Left forelimb (tissue), 1 donor: ENCODE data around the gene RRP1.
A peak's percentile ranks its signal among the peaks of the same experiment; 100 is the strongest.

Experiments
- DNase-seq: peaks from one replicate; pipeline ENCODE4 v3.0.0-alpha.2; 2018; ENCODE audit warnings: low spot score

The RRP1 gene

DNA sequence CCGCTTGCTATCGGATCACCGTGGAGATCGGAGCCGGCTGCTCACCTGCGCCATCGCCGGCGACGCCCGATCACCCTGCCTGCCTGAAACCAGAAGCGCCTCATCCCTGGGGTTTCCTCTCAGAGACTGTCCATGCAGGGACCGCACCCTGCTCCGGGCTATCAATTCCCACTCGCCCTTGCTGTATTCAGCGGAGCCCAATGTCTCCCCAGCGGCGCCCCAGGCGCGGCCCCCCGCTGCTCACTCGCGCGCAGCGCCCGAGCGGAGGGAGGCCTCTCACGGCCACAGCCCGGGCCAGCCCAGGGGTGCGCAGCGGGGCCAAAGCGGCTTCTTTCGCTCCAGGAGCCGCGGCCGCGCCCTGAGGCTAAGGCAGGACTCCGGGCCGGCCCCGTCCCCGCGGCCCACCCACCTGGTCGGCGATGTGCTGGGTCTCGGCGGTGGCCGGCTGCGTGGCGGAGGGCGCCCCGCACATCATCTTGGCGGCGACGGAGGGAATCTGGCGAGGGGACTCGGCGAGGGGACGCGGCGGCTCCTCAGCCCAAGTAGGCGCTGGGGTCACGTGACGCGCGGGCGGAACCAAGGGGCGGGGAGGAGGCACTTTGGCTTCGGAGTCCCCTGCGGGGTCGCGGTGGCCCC lies 13.5 kb upstream of the RRP1 start, which contains the start of gene CSTB:
Gene CSTB (minus strand): TSS at position 514 of the 636 bp plus-strand sequence. CDS start 39 bp downstream, at position 475.
- DNase-seq, result peak; percentile 88

DNA sequence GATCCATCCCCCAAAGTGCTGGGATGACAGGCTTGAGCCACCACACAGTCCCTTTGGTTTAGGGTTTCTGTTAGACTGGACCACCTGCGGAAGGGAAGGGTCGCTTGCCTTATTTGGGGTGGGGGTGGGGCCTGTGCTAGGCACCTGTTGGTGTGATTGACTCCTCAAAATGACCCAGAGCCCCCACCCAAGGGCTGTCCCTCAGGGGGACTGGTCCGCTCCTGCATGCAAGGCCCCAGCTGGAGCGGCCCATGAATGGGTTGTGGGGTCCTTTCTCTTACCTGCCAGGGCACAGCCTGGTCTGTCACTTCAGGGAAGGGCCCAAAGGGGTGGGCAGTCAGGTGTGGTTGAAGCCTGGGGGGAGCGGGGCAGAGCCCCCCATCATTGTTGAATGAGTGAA lies 11.4 kb upstream of the RRP1 start:
- no peak for DNase-seq

DNA sequence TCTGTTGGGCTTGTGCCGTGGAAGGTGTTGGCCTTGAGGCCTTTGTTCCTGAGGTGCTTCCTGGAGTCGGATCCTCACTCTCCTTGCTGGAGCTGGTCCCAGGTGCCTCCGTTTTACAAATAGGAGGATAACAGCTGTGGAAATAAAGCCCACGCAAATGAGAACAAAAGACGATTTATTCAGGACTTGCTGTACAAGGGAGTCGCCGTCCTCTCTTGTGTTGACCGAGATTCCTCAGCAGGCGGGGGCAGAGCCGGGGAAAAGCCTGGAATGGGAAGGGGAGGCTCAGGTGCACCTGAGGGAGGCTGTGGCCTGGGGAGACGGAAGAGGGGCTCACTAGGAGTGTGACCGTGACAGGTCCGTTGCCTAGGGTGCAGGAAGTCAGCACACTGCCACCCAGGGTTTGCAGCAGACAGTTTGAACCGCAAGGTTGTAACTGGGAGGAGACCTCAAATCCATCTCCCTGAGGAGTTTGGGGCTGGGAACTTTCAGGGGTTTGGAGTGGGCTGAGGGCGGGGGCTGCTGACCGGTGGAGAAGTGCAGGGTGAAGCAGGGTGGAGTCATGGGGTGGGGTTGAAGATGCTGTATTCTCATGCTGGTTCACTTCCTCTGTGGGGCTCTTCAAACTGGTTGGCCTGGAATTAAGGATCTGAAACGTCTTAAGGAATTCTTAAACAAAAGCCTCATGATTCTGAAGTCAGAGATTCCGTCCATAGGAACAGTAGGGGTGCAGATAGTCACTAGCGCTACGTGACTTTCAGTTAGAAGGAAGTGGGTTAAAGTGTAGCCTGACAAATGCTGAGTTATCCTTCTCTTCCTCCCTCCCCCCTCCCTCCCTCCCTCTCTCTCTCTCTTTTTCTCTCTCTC lies 10.7 kb upstream of the RRP1 start:
- no peak for DNase-seq

DNA sequence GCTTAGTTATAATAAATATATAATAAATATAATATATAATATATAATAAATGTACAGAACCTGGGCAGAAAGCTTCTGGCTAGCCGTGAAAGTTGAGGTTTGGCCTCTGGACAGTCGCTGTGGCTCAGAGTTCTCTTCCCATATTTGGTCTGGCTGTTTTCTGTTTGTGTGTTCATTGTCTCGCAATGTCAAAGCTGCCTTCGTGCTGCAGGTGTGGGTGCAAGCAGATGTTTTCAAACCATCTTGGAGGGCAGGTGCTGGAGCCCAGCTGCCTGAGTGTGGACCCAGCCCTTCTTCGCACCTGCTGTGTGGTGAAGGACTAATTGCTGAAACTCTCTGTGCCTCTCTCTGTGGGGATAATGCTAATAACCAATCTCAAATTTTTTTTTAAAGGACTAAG lies 9.7 kb upstream of the RRP1 start:
- no peak for DNase-seq

DNA sequence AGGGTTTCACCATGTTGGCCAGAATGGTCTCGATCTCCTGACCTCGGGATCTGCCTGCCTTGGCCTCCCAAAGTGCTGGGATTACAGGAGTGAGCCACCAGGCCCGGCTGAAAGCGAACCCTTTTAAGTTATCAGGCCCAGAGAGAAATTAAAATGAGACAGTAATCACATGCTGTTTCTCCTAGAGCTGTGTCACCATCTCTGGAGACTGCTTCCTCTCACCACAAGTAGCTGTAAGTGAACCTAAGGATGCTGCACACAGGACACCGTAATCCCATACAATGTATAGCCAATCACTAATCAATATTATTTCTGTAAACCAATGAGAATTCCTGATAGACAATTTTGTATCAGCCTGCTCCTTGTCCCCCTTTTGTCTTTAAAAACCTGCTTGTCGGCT lies 7.5 kb upstream of the RRP1 start:
- DNase-seq, result no peak

DNA sequence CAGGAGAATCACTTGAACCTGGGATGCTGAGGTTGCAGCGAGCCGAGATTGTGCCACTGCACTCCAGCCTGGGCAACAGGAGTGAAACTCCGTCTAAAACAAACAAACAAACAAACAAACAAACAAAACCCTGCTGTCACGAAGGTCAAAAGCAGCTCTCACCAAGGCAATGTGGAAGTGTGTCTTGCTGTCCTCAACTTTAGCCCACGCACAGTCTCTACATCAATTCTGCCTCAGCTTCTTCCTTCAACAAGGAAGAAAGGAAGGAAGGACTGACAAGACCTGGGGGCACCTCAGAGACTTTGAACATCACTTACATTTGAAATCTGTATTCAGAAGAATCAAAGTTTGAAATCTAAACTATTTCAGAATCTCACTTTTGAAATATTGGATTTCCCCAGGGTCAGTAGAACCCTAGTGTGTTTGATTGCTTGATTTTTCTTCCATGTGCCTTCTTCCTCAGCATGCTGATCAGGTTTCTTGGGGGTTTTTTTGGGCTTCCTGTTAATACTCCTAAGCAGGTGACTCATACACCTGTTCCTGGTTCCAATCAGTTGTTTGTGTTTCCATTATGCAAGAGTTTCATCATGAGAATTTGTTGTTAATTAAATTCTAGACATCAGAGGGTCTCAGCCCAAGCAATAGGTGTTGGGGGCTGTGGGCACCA lies 6.8 kb upstream of the RRP1 start:
- no peak for DNase-seq

DNA sequence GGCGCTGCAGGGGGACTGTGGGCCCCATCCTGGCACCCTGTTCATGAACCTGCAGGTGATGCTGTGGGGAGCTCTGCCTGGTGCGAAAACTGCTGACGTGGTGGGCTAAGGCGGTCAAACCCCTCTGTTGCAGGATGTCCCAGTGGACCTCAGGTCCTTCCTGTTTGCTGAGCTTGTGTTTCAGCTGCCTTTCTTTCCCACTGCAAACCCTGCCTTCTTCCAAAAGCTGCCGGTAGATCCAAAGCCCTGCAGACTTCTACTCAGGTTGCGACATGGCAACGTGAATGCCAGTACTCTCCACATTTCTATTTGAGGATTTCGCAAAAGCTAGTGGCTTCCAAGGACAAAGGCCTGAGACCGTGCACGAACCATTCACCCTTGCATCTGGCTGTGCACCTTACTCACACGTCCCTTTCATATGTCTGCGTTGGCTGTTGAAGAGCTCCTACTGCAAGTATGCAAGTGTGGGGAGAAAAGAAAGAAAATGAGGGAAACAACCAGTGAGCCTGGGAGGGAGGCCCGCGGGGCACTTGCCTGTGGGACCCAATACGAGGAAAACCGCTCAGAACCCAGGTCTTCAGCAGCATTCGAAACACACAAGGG lies 6.2 kb upstream of the RRP1 start:
- no peak for DNase-seq

DNA sequence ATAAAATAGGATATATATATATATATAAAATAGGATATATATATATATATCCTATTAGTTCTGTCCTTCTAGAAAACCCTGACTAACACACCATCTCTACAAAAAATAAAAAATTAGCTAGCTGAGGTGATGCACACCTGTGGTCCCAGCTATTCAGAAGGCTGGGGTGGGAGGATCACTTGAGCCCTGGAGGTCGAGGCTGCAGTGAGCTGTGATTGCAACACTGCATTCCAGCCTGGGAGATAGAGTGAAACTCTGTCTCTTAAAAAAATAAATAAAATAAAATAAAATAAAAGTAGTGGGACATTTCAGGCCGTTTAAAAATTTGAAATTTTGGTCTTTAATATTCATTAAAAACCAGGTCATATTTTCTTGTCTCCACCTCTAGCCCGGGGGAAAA lies 4.2 kb upstream of the RRP1 start:
- no peak for DNase-seq

DNA sequence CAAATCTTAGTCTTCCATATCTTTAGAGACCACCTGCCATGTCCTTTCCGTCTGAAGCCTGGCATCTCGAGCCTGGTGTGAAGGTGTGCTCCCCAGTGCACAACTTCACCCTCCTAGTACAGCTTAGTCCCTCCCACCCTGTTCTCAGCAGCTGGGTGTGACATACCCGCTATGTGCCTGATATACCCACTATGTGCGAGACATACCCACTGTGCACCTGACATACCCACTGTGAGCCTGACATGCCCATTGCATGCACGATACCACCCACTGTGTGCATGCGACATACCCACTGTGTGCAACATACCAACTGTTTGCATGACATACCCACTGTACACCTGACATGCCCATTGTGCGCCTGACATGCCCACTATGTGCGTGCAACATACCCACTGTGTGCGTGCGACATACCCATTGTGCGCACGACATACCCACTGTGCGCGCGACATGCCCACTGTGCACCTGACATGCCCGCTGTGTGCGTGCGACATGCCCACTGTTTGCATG lies 3.0 kb upstream of the RRP1 start:
- no peak for DNase-seq

DNA sequence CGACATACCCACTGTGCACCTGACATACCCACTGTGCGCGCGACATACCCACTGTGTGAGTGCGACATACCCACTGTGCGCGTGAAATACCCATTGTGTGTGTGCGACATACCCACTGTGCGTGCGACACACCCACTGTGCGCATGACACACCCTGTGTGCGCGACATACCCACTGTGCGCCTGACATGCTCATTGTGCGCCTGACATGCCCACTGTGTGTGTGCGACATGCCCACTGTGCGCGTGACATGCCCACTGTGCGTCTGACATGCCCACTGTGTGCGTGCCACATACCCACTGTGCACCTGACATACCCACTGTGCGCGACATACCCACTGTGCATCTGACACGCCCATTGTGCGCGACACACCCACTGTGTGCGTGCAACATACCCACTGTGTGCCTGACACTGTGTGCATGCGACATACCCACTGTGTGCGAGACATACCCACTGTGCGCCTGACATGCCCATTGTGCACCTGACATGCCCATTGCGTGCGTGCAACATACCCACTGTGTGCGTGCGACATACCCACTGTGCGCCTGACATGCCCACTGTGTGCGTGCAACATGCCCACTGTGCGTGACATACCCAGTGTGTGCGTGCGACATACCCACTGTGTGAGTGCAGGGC lies 2.5 kb upstream of the RRP1 start:
- DNase-seq, result no peak

DNA sequence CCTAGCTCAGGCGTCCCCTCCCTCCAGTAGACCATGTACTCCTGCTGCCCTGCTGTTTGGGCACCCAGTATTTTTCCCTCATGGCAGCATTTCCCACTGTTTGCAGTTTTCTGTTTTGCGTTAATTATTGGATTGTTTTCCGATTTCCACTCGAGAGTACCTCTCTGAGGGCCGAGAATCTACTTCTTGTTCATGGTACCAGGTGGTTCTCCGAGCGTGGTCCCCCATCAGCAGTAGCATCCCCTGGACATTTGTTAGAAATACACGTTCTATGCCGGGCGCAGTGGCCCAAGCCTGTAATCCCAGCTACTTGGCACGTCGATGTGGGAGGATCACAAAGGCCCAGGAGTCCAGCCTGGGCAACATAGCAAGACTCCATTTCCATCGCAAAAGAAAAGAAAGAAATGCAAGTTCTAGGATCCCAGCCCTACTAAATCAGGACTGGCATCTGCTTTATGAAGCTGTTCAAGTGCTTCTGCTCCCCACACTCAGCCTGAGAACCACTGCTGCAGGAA lies 690 bp downstream of the RRP1 start:
- DNase-seq, result no peak

DNA sequence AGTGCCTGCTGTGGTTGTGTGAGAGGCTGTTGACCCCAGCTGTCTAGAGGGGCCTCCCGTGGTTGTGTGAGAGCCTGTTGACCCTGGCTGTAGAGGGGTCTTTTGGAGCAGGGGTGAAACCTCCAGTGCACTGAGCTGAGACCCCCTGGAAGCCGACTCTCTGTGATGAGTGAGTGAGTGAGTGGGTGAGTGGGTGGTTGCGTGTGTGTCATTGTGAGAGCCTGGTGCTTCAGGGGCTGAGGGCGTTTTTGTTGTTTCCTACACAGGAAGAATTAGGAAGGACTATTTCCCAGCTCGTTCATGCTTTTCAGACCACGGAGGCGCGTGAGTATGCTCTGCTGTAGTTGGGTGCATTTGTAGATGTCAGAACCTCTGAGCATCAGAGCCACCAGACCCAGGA lies 3.0 kb downstream of the RRP1 start:
- DNase-seq, result no peak

DNA sequence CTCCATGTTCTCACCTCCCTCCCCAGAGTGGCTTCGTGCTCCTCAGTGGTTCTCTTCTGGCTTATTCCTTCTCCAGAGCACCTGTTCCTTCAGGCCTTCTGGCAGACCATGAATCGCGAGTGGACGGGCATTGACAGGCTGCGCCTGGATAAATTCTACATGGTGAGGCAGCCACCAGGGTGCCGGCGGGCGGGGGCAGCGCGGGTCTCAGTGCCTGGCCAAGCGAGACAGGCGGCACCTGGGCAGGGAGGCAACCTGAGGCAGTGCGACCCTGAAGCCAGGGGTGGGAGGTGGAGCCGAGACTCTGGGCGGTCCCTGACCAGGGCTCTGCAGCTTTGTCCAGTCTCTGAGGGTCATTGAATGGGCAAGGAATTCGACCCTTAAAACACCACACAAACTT lies 3.9 kb downstream of the RRP1 start:
- no peak for DNase-seq

DNA sequence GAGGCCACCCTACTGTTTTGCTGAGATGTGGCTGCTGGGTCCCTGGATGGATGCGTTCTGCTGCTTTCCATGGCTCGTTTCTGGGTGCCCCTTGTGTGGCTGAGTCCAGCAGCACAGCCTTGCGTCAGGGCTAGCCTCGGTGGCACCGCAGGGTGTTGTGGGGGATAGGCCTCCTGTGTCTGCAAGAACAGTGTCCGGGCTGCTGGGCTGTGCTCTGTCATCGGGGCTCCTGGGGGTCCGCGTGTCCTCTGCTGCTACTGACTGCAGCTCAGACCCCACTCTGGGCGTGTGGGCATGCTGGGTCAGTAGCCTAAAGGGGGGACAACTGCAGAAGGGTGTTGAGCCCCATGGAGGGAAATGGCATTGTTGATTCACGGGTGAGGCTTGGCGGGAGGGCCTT lies 4.9 kb downstream of the RRP1 start:
- no peak for DNase-seq

DNA sequence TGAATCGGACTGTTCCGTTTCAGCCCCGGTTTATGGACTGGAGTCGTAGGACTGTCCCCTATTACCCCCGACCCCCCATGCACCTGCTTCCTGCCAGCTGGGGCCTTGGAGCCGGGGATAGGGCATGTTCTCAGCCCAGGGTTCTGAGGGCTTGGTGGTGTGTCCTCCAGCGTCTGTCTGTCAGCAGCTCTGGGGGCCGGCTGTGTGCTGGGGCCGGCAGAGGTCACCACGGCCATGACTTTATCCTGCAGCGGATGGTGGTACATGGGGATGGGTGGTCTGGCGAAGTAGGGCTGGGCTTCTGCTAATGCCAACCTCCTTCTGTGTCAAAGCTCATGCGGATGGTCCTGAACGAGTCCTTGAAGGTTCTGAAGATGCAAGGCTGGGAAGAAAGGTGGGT lies 5.5 kb downstream of the RRP1 start:
- no peak for DNase-seq

DNA sequence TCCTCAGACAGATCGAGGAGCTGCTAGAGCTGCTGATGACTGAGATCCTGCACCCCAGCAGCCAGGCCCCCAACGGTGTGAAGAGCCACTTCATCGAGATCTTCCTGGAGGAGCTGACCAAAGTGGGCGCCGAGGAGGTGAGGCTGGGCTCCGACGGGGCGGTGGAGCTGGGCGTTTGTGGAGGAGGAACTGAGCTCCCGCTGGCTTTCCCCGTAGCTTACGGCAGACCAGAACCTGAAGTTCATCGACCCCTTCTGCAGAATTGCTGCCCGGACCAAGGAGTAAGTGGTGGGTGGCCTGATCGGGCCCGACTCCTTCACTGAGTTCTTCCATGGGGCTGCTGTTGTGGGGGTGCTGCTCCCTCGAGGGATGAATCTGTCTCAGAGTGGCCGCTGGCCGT lies 8.0 kb downstream of the RRP1 start:
- DNase-seq, result no peak

DNA sequence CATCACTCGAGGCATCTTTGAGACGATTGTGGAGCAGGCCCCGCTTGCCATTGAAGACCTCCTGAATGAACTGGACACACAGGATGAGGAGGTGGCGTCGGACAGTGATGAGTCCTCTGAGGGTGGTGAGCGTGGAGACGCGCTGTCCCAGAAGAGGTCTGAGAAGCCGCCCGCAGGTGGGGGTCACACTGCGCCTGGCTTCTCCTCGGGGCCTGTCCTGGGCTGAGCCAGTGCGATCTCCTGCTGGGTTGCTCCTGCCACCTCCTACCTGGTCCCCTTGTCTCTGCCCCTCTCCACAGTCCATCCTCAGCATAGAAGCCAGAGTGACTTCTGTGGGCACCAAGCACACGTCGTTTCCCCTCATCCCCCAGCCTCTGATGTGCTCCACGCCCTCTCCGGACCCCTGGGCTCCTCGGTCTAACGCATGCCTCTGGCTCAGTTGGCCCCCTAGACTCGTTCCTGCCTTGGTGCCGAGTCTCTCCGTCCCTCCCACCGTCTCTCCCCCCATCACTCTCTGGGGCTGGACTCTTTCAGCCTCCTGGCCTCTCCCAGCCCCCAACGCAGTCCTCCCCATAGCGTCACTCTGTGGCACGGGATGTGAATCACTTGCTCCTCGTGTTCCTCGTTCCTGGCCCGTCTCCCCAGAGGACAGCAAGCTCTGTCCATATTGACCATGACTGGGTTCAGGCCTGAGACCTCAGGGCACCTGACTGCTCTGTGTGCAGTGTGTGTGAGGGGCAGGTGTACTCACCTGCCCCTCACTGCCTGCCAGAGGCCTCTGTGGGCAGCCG lies 8.7 kb downstream of the RRP1 start:
- DNase-seq, result no peak

DNA sequence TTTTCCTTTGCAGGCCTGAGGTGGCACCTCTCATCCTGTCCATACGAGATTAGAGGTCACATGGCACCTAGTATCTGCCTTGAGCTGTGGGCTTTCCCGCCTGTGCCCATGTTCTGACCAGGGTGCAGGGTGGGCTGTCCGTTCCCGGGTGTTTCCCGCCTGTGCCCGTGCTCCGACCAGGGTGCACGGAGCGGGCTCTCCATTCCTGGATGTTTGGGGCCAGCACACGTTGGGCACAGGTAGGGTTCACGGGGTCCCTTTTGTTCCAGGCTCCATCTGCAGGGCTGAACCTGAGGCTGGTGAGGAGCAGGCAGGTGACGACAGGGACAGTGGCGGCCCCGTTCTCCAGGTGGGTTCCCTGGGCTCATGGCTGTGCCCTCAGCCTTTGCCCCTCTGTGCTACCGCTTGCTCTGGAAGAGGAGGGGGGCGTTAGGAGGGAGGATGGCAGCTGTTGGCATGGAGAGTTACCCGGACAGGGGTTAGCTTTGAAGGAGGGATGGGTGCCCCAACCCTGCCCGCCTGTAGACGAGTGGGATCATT lies 10.0 kb downstream of the RRP1 start:
- DNase-seq, result no peak

DNA sequence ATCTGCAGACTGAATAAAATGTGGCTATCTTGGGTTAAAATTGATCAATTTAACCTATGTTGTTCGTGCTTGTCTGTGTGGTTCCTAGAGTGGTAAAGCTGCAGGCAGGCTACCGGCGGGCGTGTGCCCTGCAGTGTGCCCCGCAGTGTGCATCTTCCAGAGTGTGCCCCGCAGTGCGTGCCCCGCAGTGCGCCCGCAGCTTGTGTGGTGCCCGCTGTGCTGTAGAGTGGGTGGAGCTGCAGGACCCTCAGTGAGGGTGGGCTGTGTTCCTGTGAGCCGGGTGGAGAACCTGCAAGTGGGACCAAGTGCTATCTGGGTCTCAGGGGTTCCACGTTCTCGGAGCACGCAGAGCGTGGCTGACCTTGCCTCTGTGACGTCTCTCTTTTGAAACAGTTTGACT lies 10.7 kb downstream of the RRP1 start:
- DNase-seq, result no peak

DNA sequence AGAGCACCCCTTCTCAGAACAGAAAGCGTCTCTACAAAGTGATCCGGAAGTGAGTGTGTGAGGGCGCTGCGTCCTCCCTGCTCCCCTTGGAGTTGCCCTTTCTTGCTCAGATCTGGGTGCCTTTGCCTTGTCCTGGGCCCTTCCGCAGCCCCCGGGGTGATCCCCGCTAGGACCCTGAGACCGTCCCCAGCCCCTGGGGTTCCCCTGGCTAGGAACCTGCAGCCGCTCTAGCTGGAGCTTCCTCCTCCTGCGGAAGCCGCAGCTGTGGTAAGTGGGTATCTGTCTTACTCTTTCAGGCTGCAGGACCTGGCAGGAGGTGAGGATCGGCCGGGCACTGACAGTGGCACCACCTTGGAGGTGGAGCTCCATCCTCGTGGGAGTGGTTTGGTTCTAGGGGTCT lies 11.2 kb downstream of the RRP1 start:
- no peak for DNase-seq
